AG09319 (cell line): ENCODE data around the gene TUBA4B.

Source experiments
- DNase-seq: peaks from one replicate; pipeline ENCODE4 v3.0.0-alpha.2; 2010; ENCODE audit warnings: low read depth; ENCODE audit errors: extremely low read depth
- TF ChIP-seq, protein P1 (sequence below): IDR thresholded peaks from 2 replicates; pipeline ENCODE4 v1.5.1; 2011; ENCODE audit warnings: low read depth, mild to moderate bottlenecking, inconsistent platforms, low read length, moderate library complexity

Gene TUBA4B

DNA sequence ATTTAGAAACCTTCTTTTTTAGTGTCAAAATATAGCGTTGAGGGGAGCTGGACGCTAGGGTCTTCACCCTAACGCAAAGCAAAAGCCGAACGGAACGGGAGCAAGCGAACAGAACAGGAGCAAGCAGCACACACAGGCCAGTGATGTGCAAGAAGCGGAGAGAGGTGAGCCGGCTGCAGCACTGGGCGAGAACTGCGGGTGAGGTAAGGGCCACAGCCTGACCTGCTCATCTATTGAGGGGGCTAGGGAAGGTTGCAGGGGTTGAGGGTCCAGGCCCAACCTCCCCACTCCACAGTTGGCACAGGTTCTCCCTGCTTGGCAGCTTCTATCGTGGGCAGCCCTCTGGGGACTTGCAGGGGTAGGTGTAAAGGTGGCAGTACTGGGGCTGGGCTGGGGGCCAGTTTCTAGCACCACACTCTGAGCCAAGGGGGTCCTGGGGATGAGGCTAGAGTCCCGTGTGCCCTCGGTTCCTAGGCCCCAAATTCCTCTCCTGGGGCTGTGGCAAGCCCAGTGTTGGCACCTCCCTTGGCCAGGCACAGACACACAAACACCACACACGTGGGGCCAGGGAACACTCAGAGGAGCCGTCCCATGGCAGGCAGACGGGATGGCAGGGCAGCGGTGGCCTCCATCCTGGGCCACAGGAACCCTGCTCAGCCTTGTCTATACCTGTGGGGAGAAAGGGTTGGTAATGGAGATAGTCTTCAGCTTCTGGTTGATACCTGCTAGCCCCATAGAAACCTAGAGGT is 33.1 kb upstream of the TUBA4B start:
- no peak for DNase-seq
- TF ChIP-seq, protein P1, sequence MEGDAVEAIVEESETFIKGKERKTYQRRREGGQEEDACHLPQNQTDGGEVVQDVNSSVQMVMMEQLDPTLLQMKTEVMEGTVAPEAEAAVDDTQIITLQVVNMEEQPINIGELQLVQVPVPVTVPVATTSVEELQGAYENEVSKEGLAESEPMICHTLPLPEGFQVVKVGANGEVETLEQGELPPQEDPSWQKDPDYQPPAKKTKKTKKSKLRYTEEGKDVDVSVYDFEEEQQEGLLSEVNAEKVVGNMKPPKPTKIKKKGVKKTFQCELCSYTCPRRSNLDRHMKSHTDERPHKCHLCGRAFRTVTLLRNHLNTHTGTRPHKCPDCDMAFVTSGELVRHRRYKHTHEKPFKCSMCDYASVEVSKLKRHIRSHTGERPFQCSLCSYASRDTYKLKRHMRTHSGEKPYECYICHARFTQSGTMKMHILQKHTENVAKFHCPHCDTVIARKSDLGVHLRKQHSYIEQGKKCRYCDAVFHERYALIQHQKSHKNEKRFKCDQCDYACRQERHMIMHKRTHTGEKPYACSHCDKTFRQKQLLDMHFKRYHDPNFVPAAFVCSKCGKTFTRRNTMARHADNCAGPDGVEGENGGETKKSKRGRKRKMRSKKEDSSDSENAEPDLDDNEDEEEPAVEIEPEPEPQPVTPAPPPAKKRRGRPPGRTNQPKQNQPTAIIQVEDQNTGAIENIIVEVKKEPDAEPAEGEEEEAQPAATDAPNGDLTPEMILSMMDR: no peak

DNA sequence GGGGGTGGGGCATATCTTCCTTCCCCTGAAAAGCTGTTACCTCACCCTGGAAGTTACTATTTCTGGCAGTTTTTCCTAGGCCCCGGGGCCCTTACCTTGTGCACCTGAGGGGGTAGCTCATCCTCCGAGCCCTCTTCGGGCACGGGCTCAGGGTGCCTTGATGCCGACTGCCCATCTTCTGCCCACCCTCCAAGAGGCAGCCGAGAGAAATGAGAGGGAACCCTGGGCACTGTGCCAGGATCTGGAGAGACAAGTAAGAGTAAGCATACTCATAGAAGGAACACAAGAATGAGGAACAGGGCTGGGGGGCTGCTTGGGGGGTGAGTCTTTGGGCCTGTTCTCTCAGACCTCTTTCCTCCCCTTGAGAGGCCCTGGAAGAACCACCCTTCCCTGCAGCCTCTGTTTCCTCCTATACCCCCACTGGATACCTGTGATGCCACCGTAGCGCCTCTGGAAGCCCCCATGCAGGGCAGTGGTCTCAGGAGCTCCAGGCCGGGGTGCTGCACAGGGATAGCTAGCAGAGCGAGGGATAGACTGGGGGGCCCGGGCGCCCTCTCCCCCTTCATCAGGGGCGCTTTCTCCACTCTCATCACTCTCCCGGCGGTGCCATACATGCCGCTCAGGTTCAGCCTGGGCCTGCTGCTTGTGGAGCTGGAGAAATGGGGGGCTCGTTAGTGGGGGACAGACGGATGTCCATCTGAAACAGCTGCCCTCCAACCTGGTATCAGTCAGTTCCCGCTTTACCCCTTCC is 32.2 kb upstream of the TUBA4B start:
- no peak for DNase-seq

DNA sequence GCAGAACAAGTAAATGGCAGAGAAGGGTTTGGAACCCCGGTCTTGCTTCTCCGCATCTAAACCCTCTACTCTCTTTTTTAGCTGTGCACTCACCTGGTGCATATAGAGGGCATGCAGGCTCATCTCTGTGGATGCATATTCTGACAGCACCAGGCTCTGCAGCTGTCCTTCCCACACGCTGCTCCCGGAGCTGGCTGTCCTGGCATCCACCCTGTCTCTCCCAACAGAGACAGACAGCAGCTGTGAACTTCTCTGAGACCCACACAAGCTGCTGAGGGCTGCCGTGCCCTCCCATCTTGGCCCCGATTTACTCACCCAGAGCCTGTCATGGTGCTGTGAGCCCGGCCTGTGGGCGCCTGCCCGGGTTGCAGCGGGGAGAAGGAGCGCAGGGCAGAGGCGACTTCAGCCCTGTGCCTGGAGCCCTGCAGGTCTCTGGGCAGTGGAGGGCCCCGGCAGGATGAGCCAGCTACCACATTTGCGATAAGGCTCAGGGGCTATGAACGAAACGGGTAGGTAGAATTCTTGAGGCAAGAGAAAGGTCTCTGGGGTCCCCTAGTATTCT is 31.0 kb upstream of the TUBA4B start:
- TF ChIP-seq, protein P1: no peak
- no peak for DNase-seq

More for the DNA sequence above, 32.2 kb upstream of the TUBA4B start:
- TF ChIP-seq, protein P1: no peak

DNA sequence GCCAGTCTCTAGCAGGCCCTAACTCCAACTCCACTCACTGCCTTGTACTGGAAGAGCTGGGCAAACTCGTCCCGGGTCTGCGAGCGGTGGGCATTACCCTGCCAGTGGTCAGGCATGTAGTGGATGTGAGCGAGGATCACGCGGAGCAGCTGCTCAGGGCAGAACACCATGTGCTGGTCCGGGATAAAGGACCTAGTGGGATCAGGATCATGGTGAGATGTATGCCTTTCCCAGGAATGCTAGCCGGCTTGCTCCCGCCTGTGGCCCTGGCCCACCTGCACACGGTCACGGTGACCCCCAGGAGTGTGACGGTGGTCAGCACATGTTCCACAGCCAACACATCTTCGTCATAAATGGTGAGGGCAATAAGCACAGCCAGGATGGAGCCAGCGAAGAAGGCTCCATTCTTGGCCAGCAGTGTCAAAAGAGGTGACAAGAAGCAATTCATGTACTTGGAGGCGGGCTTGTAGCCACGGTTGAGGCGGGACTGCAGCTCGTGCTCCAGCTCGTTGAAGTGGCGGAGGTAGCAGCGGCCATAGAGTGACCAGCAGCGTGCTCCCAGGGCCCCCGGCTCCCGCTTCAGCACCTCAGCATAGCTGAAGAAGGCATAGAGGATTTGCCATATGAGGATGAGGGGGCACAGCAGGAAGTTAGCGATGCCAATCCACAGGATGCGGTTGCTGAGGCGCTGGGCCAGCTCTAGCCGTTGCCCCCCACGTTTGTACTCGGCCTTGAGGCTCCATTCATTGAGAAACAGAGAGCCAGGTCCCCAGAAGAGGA is 29.0 kb upstream of the TUBA4B start:
- DNase-seq: no peak
- TF ChIP-seq, protein P1: no peak

DNA sequence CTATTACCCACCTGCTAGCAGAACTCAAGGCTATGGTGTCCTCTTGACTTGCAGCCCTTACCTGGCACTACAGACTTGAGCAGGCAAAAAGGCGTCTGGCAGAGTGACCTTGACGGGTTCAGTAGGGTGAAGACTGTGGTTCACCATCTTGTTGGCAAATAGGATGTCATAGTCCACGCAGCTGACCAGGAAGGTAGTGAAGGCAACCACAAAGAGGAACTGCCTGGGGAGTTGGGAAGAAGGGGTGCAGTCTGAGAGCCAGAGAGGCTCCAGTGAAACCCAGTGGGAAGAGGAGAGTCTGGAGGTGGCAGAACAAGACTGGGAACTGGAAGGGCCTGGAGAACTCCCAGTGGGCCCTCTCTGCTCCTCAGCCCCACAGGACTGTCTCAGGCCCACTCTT is 27.7 kb upstream of the TUBA4B start:
- TF ChIP-seq, protein P1: no peak
- no peak for DNase-seq

DNA sequence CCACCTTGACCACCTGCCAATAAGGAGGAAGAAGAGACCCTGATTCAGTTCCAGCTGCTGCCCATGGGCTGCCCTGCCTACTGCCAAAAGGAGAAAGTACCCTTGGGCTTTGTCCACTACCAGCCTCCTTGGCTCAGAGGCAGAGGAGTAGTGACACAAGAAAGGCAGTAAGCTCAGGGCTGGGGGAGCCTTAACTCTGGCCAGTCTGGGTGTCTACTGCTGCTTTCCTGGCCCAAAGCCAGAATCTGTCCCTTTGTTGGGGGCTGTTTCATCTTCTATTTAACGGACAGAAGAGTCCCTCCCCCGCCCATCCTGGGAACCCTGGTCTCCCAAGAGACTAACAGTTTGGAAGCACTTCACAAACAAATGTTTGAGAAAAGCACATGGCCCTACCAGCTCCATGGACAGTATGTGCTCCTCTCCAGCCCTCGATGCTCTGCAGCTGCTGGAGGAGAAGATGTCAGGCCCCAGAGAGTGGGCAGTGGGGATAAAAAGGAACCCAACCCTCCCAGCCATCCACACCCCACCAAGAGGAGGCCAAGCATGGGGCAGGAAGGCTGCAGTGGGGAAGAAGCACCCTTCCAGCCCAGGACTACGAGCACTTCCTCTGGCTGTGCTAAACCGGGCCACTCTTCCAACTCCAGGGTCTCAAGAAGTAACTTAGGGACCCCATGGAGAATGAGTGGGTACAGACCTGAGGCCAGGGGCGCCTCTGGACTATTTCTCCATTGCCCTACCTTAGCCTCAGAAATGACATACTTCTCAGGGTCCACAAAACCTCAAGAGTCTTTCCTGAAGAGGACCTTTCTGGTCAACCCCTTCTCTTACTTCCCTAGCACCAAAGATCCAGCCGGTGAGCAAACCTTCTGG is 24.8 kb upstream of the TUBA4B start:
- no peak for DNase-seq
- TF ChIP-seq, protein P1: no peak
